Sigmoid colon (tissue), 3 donors: ENCODE data around the gene VRK1.

Source experiments
- CTCF ChIP-seq, 4 experiments: fragments of 450-650 bp in 3 of 4; fragments of 200-600 bp in 1 of 4; IDR thresholded peaks; one replicate each; pipeline ENCODE4 v1.5.1; 2016 to 2019; ENCODE audit warnings: antibody characterized with exemption in 4 of 4, mild to moderate bottlenecking in 3 of 4, moderate library complexity in 2 of 4
- POLR2A ChIP-seq, 2 donors: fragments of 450-650 bp; IDR thresholded peaks; one replicate each; pipeline ENCODE4 v1.6.1; 2016; ENCODE audit warnings: antibody characterized with exemption in 2 of 2, mild to moderate bottlenecking in 2 of 2, moderate library complexity in 2 of 2

GRCh38 chr14:96827290-96827689 lies 30.1 kb downstream of the VRK1 start:
- TF ChIP-seq CTCF (IDR thresholded peaks at IDR 0.05): no peak
- no peak for TF ChIP-seq POLR2A (IDR thresholded peaks at IDR 0.05)
